ENCODE measurements around the gene MINDY4.

Gene MINDY4

GRCh38 chr7:30922596-30922995 is 151.4 kb downstream of the MINDY4 start:
- Histone ChIP-seq H3K36me3 (ENCODE audit: control insufficient read depth in 2 of 2, insufficient read depth in 1 of 2, low read length in 2 of 2) (no peaks in the 10 kb centered on the region), H3K4me1 (ENCODE audit: control insufficient read depth, insufficient read depth, low read length) (no peaks in the 10 kb centered on the region), H3K27ac (ENCODE audit: extremely low read depth, low read depth, low read length) (no peak overlapping the region), H3K4me3 (ENCODE audit: low read depth, low read length) (no peak overlapping the region), H3K9me3 (ENCODE audit: control insufficient read depth, insufficient read depth, low read depth, low read length) (no peaks in the 10 kb centered on the region)
- CTCF ChIA-PET = interaction anchor here (0.7 to 1.8 kb wide), 2 partner anchors 16 to 849 kb away, joined by 3 to 7 read pairs; no protein-coding TSS in a partner anchor
- POLR2A ChIA-PET = no interaction called here
- no peak for TF ChIP-seq ZNF514 (tag by site-specific recombination; IDR thresholded peaks at IDR 0.05)

- CTCF ChIA-PET = interaction anchor here (0.5 to 1.8 kb wide), 2 partner anchors 16 to 42 kb away, joined by 3 to 7 read pairs; no protein-coding TSS in a partner anchor
- no peaks in the 10 kb centered on the region for H3K36me3 ChIP-seq (ENCODE audit: control insufficient read depth in 2 of 2, insufficient read depth in 1 of 2, low read length in 2 of 2)
- no peak overlapping the region for H3K27ac ChIP-seq (ENCODE audit: extremely low read depth, low read depth, low read length)
- TF ChIP-seq ZNF549 (tag by site-specific recombination; IDR thresholded peaks at IDR 0.05) = no peak
- no peak for TF ChIP-seq ZNF473 (tag by site-specific recombination; IDR thresholded peaks at IDR 0.05)
- no peak for TF ChIP-seq ZNF211 (tag by site-specific recombination; IDR thresholded peaks at IDR 0.05; ENCODE audit: low read depth)
- TF ChIP-seq ZNF362 (tag by site-specific recombination; IDR thresholded peaks at IDR 0.05) = no peak
- H3K9me3 ChIP-seq (ENCODE audit: control insufficient read depth, insufficient read depth, low read depth, low read length) = no peaks in the 10 kb centered on the region
- POLR2A ChIA-PET = no interaction called here
- no peaks in the 10 kb centered on the region for H3K4me1 ChIP-seq (ENCODE audit: control insufficient read depth, insufficient read depth, low read length)
- H3K4me3 ChIP-seq (ENCODE audit: low read depth, low read length) = no peak overlapping the region
Observed at GRCh38 chr7:30923009-30923773, 152.0 kb downstream of the MINDY4 start.

GRCh38 chr7:30923774-30924413 is 152.7 kb downstream of the MINDY4 start:
- no peak overlapping the region for H3K4me3 ChIP-seq (ENCODE audit: low read depth, low read length)
- no peaks in the 10 kb centered on the region for H3K4me1 ChIP-seq (ENCODE audit: control insufficient read depth, insufficient read depth, low read length)
- ChIA-PET CTCF (interaction anchor here (0.5 to 1.1 kb wide), 2 partner anchors 15 to 41 kb away, joined by 3 to 4 read pairs; no protein-coding TSS in a partner anchor), POLR2A (no interaction called here)
- no peaks in the 10 kb centered on the region for H3K9me3 ChIP-seq (ENCODE audit: control insufficient read depth, insufficient read depth, low read depth, low read length)
- H3K36me3 ChIP-seq (ENCODE audit: control insufficient read depth in 2 of 2, insufficient read depth in 1 of 2, low read length in 2 of 2) = no peaks in the 10 kb centered on the region
- H3K27ac ChIP-seq (ENCODE audit: extremely low read depth, low read depth, low read length) = no peak overlapping the region
- TF ChIP-seq ELK4 (IDR thresholded peaks at IDR 0.05; ENCODE audit: borderline replicate concordance, low read depth, low read length) = no peak
- TF ChIP-seq ZNF510 (tag by site-specific recombination; IDR thresholded peaks at IDR 0.05; ENCODE audit: insufficient replicate concordance) = no peak
- no peak for TF ChIP-seq ZNF280D (tag by site-specific recombination; IDR thresholded peaks at IDR 0.05)
- TF ChIP-seq OSR2 (tag by site-specific recombination; IDR thresholded peaks at IDR 0.05) = no peak
- TF ChIP-seq PRDM6 (tag by site-specific recombination; IDR thresholded peaks at IDR 0.05) = no peak
- no peak for TF ChIP-seq KLF10 (tag by site-specific recombination; IDR thresholded peaks at IDR 0.05)
- no peak for TF ChIP-seq HOXD13 (CRISPR knock-in tag; IDR thresholded peaks at IDR 0.05; ENCODE audit: borderline replicate concordance)
- TF ChIP-seq PRDM10 (tag by site-specific recombination; IDR thresholded peaks at IDR 0.05) = no peak
- TF ChIP-seq IKZF3 (tag by site-specific recombination; IDR thresholded peaks at IDR 0.05) = no peak
- TF ChIP-seq ZNF354C (tag by site-specific recombination; IDR thresholded peaks at IDR 0.05; ENCODE audit: borderline replicate concordance, low read depth) = no peak
- no peak for TF ChIP-seq ZNF202 (tag by site-specific recombination; IDR thresholded peaks at IDR 0.05; ENCODE audit: borderline replicate concordance)
- no peak for TF ChIP-seq ZNF626 (tag by site-specific recombination; IDR thresholded peaks at IDR 0.05)
- no peak for TF ChIP-seq ZNF366 (tag by site-specific recombination; conservative IDR thresholded peaks at IDR 0.05)
